Mesenteric fat pad (tissue), 1 donor: ENCODE data around the gene TSEN15. TPM values are rescaled to one million over a fixed set of nuclear protein-coding genes. Genes with fewer than 3 reads are reported as not detected.

Experiments used
- DNase-seq: peaks from one replicate; pipeline ENCODE4 v3.0.0-alpha.2; 2020; ENCODE audit warnings: low spot score
- total RNA-seq: library from RNA; stranded (reverse); fragmentation: NEBNext Ultra II Directional; extraction: Animal tissue kit (Norgen Biotek cat#: 25700); gene quantifications from one replicate; pipeline ENCODE4 v1.2.1, GENCODE V29; 2021
- donor health status: DM: yes; HTN: yes; CAD: no.

The TSEN15 gene
- total RNA-seq, 1 donor from 2014 or later: 25.8 TPM

DNA sequence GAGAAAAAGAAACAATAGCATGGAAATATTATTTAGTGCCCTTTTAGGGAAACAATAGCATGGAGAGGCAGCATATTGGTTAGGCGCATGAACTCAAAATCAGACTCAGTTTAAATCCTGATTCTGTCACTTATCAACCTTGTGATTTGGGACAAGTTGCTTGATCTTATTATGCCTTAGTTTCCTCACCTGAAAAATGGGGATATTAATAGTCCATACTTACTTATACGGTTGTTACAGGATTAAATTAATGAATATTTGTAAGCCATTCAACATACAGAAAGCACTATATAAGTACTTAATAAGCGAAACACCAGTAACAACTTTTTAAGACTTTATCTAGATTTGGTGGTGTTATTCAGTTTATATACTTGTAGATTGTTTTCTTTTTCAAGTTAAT, 1.2 kb downstream of the TSEN15 start:
- DNase-seq: no peak

DNA sequence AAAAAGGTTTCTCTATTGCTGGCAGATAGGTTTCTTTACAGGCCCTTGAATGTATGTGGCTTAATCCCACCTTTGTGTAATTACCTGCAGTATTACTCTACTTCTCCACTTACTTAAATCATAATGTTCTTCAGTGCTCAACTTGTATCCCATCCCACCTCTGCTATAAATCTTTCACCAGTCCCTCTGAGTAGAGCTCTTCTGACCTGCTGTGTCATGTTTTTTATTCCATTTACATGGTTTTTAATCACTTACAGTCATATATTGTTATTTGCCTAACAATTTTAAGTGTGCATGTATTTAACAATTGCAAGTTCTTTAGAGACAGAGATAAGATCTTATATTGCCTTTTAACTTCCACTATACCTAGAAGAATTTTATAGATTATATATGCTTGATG, 2.4 kb downstream of the TSEN15 start:
- DNase-seq: no peak

DNA sequence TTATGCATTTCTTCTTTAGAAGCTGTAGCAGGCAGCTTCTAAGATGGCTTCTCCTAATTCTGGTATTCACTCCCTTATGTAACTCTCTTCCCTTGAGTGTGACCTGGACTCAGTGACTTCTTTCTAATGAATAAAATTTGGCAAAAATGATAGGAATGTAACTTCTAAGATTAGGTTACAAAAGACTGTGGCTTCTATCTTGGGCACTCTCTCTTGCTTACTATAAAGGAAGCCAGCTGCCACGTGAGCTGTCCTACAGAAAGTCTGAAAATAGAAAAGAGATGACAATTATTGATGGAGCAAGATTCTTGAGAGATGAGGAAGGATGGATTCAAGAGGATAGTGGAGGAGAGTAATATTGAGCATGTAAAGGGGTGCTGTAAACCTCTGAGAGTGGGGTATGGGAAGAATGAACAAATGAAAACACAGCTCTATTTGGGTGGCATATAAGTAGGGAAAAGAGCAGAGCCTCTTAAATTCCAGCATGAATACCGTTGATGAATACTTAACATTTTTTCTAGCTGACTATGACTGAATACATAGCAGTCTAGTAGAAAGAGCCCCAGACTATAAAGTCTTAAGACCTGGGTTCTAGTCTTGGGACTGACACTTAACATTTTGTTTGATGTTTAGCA, 5.5 kb downstream of the TSEN15 start:
- DNase-seq: no peak

DNA sequence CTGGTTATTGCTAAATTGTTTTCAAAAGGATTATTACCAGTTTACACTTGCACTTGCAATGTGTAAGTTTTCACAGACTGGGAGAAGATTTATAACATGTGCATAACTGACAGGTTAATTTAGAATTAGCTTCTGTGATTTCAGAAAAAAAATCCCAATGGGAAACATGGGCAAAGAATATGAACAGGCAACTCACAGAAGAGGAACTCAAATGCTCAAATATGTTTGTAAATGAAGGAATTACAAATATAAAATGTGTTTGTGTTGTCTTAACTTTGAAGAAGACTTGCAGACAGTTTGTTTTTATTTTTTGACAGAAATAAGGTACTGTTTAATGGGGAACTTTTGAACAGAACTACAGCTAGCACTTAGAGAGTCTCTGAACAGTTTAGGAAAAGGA, 8.4 kb downstream of the TSEN15 start:
- no peak for DNase-seq

DNA sequence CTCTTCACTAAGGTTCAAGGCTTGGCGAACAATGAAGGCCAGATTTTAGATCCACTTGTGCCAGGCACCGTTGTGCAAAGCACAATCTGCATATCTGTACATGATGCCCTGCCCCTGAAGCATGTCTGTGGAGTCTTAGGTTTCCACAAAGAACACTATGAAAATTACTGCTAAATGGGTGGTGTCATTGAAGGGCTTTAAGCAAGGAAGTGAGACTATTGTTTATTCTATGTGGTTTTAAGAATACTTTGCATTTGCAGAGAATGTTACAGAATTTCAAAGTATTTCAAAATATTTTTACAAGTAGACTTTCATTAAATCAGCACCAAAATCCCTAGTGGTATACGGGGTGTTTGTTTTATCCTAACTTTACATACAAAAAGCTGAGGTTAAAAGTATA, 8.8 kb downstream of the TSEN15 start:
- DNase-seq: no peak

DNA sequence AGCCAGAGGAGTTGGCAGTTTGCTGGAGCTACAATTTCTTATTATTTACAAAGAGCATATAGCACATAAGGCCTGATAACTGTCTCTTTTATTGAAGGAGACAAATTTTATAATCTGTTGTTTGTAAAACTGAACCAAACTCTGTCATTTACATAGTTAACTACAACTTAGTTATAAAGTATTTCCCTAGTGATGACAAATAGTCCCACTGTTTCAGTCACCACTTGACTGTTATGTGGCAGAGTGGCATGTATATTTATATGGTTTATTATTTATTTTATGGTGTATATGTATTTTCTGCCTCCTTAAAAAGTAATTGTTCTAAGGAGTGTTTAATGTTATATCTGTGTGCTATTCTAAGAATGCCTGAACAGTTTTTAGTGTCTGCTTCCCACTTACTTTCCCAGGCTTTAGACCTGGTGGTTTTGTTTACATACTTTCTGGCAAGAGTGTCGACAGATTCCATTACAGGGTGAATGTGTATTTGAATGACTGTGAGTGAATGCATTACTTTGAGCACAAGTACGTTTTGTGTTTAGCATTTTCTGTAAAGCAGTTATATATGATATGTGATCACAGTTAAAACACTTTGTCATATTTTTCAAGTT, 10.0 kb downstream of the TSEN15 start:
- no peak for DNase-seq

DNA sequence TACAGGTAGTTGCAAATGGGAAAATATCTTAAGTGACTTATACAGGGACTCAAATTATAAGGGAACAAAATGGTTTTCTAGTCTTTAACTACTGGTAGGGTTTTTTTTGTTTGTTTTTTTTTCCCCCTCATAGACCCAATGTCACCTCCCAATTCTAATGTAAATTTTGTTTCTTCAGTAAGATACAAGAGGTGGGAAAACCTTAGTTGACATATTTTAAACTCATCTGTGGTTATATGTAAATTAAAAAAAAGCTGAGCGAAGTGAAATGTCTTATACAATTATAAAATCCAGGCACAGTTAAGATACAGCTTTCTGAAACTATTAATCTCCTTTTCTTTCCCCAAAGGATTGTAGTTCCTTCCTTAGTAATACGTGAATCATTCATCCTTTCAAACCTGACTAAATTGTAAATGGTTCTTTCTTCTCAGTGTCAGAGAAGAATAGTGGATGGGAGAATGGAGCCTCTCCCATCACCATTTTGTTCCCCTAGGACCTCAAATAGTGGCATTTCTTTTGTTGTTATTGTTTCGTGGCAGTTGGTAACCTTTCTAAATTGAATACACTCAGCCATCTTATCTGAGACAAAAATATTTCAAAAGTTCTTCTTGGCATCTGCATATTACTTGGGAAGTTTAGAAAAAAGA, 11.2 kb downstream of the TSEN15 start:
- no peak for DNase-seq

DNA sequence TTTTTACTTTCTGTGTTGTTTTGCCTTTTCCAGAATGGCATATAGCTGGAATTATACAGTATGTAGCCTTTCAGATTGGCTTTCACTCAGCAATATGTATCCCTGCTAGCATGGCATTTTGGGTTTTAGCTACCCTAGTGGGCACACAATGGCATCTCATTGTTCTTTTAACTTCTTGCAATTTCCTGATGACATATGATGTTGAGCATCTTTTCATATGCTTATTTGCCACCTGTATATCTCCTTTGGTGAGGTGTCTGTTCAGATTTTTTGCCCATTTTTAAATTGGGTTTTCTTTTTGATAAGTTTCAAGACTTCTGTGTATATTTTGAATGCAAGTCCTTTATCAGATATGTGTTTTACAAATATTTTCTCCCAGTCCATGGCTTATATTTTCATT, 14.0 kb downstream of the TSEN15 start:
- DNase-seq: no peak

DNA sequence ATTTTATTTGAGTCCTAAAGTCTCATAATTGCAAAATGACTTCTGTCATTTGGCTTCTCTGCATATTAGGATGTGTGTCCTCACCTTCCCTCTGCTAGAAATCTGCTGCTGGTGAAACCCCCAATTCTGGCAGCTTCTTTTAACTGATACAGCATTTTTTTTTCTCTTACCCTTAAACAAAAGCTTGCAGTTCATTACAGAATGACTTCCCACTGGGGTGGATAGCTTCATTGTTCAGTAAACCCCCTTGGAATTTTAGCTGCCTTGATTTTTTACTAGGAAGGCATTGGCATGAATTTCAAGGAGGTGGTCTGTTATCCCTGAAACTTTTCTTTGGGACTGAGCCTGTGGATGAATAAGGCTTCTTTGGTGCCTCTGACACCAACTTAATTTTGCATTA, 16.8 kb downstream of the TSEN15 start:
- no peak for DNase-seq

DNA sequence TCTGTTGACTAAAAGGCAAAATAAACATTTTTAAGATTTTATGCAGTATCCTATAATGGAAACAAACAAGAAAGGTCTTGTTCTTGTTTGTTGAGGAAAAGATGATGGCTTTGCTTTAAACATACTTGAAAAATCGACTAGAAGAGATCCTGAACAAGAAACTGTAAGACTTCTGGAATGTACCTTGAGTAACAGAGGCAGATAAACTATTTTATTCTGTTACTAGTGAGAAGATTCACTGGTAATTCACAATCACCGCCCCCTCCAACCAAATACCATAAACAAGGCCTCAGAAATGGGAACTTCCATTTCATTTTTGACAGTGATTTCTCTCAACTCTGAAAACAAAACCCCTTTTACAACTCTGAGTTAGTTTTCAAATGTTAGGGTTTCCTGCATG, 18.1 kb downstream of the TSEN15 start:
- DNase-seq: no peak

DNA sequence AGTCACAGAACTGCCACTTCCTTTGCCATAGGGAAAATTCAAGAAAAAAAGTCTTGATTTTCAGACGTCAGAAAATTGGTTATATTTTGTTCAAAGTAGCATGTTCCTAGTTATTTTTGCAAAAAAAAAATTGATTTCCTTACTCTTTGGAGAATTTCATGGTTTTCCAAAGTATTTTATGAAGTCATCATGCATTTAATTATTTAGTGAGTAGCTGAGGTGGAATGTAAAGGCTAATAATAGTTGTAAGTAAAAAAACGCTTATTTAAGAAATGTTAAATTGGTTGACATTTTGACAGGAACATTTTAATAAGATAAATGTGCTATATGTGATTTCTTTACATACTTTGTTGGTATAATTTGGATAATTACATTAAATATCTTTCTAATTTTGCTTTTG, 20.8 kb downstream of the TSEN15 start:
- no peak for DNase-seq

DNA sequence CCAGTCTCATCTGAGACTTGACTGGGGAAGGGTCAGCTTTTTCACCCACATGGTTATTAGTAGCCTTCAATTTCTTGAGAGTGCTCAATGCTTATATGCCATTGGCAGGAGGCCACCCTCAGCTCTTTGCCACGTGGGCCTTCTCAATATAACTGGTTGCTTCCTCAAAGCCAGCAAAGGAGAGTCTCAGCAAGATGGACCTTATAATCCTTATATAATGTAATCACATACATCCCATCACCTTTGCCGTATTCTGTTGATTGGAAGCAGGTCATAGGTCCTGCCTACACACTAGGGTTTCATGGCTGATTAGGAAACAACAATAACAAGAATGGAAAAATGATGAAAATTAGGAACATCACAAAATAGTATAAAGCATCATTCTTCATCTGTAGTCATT, 22.9 kb downstream of the TSEN15 start:
- DNase-seq: no peak

DNA sequence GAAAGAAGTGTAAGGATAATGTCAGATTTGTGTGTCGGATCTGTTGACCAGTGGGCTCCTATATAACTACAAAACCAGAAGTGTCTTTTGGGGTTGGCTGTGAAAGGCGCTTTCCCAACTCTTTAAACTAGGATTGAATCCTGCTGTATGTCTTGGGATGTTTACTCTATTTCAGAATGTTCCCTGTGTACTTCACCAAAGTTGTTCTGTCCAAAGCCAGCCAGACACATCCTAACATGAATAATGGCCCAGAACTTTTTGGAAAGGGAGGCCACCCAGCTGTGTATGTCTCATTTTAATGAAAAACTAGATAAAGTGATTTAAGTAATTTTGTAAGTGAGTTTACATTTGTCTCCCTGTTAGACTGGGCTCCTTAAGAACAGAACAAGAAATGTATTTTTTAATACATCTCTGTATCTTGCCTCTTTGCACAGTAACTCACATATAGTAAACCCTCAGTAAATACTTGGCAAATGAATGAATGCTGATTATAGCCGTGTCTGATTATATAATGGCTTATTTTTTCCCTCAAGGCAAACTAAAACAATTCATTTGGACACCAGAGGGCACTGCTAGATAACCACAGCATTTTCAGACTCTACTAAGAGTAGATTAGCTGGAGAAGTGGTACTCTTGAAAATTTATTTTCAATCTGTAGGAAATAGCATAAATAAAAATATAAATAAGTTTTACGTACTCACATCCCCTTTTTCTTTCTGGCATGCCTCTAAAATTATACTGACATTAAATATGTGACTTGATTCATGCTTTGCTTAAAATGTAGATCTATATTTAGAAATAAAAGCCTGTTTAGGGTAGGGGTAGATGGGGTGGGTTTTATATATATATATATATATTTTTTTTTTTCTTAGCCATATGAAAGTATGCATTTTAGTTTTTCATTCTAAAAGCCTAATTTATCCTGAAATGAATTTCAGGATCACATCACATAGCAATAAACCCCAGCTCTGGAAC, 23.8 kb downstream of the TSEN15 start:
- DNase-seq: no peak

DNA sequence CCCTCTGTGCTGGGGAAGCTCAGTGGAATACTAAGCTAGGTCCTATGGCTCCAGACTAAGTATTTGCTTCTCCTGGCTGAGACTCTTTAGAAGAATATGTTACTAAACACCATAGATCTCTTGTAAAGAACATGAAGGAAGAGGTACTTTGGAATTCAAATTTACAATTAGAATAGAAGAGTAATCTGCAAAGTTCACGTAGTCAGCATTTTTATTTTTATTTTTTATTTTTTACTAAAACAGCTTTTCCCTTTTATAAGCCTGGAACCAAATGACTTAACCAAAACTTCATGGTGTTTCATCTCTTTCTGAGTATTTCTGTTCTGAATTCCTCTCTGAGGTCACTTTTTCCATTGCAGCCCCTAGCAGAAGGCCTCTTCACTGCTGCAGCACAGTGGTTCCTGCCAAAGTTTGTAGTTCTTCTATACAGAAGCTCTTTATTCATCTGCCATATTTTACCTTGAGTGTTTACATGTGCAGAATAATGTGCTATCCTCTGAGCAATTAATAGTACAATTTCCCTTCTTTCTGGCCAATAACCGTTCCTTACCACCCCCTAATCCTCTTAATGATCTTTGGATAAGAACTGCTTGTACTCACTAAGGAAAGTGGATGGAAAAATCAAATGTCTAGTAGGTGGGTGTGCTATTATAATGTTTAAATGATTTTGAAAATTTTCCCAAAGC, 27.2 kb downstream of the TSEN15 start:
- no peak for DNase-seq

DNA sequence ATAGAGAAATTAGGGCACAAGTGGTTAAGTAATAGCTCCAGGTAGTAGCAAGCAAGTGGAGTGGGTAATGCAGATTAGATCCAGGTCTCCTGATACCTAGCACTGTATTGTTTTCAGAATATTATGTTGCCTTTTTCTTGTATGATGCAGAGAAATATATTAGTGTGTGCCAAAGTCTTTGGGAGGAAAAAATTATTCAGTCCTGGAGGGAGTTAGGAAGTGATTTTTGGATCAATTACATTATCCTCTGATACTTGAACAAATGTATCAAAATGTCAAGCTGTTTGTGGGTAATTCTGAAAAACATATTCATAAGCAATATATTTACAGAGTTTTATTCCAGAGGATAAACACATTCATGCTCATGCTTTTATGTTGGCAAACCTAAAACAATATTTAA, 28.8 kb downstream of the TSEN15 start:
- no peak for DNase-seq

DNA sequence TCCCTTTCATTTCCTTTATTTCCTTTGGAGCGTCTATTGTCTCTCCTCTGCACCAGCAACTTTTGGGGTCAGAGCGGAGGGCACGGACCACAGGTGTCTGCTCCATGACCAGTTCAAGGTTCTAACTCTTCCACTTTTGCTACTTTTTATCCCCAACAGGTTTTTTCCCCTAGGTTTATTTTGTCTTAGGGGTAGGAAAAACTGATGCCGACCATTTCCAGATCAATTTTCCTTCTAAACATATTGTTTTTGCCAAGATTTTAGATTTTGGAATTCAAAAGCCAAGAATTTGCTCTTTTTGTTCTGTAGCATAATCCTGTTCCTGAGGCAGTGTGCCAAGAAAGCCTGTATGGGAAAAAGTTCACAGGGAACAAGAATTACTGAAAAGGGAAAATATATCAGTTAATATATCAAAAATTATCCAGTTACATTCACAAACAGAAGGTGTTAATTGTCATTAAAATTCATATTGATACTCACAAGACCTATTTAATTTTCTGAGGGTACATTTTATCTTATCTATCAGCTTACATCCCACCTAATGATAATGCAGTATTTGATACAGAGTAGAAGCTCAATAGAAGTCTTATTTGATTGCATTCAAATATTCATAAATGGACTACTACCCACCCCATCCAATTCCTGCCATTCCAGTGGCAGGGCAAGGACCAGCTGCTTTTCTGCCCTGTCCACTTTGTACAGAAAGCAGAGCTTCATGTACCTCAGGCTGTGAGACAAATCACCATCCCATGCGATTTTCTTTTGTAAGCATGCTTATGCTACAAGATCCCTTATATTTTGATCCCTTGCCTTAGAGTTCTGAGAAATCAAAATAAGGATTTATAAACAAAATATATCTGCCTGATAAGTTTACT, 31.2 kb downstream of the TSEN15 start:
- DNase-seq: no peak

DNA sequence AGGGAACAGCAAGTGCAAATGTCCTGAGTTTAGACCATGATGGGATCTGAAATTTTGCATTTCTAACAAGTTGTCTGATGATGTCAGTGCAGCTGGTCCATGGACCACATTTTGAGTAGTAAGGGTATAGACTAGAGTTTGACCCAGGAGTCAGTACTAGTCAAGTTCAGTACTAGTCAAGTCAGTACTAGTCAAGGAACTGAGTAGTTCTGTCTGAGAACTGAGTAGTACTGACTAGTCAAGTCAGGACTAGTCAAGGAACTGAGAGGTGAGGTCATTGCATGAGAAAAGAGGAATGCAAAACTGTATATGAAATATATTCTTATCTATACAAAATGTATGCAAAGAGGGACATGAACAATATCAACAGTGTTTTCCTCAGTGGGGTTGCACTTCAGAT, 34.1 kb downstream of the TSEN15 start:
- DNase-seq: no peak

DNA sequence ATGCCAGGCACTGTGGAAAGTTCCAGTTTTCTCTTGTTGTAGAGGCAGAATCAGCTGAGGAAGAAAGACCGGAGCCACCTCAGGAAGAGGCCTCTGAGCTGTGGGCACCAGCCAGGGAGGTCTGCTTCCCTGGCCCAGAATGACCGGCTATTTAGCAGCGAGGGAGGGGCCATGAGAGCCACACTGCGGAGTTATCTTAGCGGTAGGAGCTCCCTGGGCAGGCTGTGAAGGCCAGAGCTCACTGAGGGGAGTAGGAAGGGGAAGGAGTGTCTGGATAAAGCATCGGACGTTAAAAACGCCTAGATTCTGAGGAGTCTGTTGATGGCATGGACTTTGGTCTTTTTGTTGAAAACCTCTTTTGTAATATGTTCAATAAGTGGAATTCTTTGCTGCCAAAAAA, 36.5 kb downstream of the TSEN15 start:
- no peak for DNase-seq

DNA sequence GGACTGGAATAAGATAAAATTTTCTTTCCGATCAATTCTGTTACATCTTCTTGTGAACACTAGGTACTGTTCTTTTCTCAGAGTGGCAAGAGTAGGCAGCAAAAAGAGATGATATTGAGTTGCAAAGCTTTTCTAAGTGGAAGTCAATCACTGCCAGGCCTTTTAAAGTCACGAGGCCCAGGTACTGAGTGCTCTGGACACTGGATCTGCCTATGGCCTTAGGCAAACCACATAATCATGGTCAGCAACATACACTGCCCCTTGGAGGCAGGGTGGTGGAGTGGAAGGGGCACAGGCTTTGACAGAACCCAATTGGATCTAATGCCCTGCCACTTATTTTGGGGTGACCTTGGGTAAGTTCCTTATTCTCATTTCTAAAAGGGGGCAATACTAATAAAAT, 41.5 kb downstream of the TSEN15 start:
- DNase-seq: no peak

DNA sequence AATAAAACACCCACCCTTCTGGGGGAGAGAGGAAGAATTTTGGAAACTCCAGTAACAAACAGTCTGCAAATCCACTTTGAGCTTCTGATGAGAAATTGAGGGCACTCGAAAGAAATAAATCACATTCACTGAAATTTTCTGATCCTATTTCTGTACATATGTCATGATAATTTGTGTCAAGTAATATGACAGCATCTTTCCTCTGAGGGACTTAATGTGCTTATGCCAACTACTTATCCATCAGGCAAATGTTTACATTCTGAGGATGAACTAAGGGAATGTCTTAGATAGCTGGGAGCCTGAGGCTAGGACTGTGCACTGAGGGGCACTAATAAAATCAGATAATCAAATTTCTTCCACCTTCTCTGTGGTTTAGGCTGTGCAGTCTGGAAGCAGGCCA, 44.5 kb downstream of the TSEN15 start:
- no peak for DNase-seq
